ENCODE results near the gene NDUFS6. TPM values are rescaled to one million over a fixed set of nuclear protein-coding genes. Genes with fewer than 3 reads are reported as not detected.

Gene NDUFS6
- total and polyA plus RNA-seq, 5 experiments from 2014 or later = 12.6 to 75.8 (median 69.3) TPM

DNA sequence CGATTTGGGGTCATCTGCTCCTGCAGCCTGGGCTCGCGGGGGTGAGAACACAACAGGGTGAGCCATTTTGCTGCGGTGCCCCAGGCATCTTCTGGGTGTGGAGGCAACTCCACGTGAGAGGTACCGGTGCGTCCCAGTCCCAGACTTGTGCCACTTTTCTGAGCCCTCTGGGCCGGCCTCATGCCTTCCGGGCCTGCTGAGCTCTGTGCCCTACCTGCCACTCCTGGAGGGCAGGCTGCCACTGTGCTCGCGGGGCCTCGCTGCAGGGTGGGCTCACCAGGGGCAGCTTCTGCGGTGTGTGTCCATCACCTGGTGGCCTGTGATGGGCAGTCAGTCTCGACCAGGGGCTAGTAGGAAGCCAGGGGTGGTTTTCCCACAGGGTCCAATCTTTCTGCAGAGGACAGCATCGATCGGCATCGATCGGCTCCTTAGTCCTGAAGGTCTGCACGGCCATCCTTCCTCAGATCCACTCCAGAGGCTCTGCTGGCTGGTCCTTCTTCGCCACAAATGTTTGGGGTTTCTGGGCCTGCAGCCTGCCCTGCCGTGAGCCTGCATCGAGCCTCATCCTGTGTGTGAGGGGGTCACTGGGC, 58.9 kb downstream of the NDUFS6 start:
- no peaks in the 10 kb centered on the region for H3K36me3 Mint-ChIP-seq
- H3K9me3 Mint-ChIP-seq = no peaks in the 10 kb centered on the region
- H3K4me3 Mint-ChIP-seq = no peak overlapping the region
- no peak overlapping the region for H3K27ac Mint-ChIP-seq
- ATAC-seq = no peak
- POLR2A ChIA-PET = no interaction called here
- H3K27me3 Mint-ChIP-seq = peaks cover 6 to 44% (median 25%) of the 10 kb centered on the region in 5 donors
- DNase-seq = no peak
- H3K4me1 Mint-ChIP-seq = peaks cover 0 to 4% (median under 1%) of the 10 kb centered on the region in 4 donors

DNA sequence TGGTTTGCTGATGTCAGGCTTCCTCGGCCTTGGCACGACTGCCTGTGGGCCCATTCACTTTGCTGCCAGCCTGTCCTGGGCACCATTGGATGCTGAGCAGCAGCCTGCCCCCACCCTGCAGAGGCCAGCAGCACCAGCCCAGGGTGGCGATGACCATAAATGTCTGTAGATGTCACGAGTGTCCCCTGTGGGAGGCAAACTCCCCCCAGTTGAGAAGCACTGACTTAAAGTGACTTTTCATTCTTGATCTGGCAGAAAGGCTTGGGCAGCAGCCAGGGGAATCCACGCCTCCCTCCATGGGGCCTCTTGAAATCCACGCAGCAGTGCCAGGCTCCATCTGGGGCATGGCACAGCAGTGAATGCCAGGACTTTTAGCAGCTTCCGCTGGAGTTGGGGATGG, 59.7 kb downstream of the NDUFS6 start:
- Mint-ChIP-seq H3K4me3 (no peak overlapping the region), H3K27me3 (peaks cover 4 to 45% (median 28%) of the 10 kb centered on the region in 5 donors), H3K4me1 (peaks cover 0 to 4% (median under 1%) of the 10 kb centered on the region in 4 donors), H3K9me3 (no peaks in the 10 kb centered on the region), H3K36me3 (no peaks in the 10 kb centered on the region), H3K27ac (no peak overlapping the region)
- DNase-seq (no peak), ATAC-seq (no peak)
- POLR2A ChIA-PET = no interaction called here

DNA sequence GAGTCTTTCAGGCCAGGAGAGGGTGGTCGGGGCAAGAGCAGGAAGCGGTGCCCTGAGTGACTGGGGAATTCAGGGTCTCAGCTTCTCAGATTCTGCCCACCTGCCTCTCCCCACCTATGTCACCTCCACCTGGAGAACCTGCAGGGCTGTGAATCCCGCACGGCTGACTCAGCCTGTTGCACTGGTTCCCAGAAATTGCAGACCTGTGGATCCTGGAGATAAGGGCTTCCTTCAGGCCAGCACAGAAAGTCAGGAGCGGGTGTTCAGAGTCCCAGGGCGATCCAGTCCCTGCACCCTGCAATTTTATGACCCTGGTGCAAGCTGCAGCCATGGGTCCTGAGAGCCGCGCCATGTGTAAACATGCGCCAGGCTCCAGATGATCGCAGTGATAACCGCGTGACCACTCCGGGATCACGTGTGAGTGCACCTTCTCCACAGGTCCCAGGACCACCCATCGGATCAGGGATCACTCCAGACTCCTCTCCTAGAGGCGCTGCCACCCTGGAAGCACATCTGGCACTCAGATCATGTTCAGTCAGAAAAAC, 63.8 kb downstream of the NDUFS6 start:
- H3K27ac Mint-ChIP-seq = no peak overlapping the region
- H3K4me3 Mint-ChIP-seq = no peak overlapping the region
- H3K27me3 Mint-ChIP-seq = peaks cover 5 to 68% (median 36%) of the 10 kb centered on the region in 5 donors
- no peaks in the 10 kb centered on the region for H3K36me3 Mint-ChIP-seq
- no peaks in the 10 kb centered on the region for H3K9me3 Mint-ChIP-seq
- POLR2A ChIA-PET = no interaction called here
- H3K4me1 Mint-ChIP-seq = peaks cover 0 to 1% (median 0%) of the 10 kb centered on the region in 4 donors
- no peak for DNase-seq
- no peak for ATAC-seq

DNA sequence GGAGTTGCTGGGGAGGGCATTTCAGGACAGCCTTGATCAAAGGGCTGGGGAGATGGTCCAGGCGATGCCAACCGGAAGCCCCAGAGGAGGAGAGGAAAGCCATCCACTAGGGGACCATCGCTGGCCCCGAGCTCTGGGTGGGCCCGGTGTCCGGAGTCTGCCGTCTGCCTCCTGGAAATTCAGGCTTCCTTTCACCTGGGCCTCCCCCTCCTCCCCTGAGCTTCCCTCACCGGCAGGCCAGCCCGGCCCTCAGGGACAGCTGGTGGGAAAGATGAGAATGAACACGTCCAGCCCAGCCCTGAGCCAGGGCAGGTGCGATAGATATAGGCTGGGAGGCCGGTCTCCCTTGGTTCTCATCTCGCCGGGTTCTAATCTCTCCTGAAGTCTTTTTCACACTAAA, 64.3 kb downstream of the NDUFS6 start:
- no peak for DNase-seq
- H3K27ac Mint-ChIP-seq = no peak overlapping the region
- no peak for ATAC-seq
- POLR2A ChIA-PET = no interaction called here
- H3K27me3 Mint-ChIP-seq = peaks cover 5 to 68% (median 36%) of the 10 kb centered on the region in 5 donors
- H3K4me3 Mint-ChIP-seq = no peak overlapping the region
- H3K36me3 Mint-ChIP-seq = no peaks in the 10 kb centered on the region
- no peaks in the 10 kb centered on the region for H3K9me3 Mint-ChIP-seq
- H3K4me1 Mint-ChIP-seq = peaks cover 0 to 1% (median 0%) of the 10 kb centered on the region in 4 donors

Other genes starting within 250 kb of the NDUFS6 start
- 10 to 100 TPM; 25.8 to 30.9 TPM for gene MRPL36, start 1.6 kb upstream of the NDUFS6 start, total RNA-seq
- 10 to 100 TPM; 61.6 to 84.3 (median 71.6) TPM for gene MRPL36, start 1.6 kb upstream of the NDUFS6 start, polyA plus RNA-seq
- not detected for gene IRX4, start 81.5 kb downstream of the NDUFS6 start, total RNA-seq
- gene IRX4, start 81.5 kb downstream of the NDUFS6 start, polyA plus RNA-seq = not detected